GM21447 (cell line): Measurements from ENCODE around the gene MTG1.

Source experiments
- ATAC-seq: cut with Tn5 transposase; IDR thresholded peaks from one replicate; pipeline ENCODE4 v1.9.1; 2021; ENCODE audit not compliant: unreplicated experiment

The MTG1 gene

GRCh38 chr10:133394064-133394663 is at the start of gene MTG1:
MTG1 (plus strand) TSS chr10:133394157; CDS start chr10:133394221, 64 bp downstream.
- peak; percentile 46 for ATAC-seq

GRCh38 chr10:133344236-133344635 is 49.7 kb upstream of the MTG1 start:
- no peak for ATAC-seq

- ATAC-seq, result no peak
Observed at GRCh38 chr10:133346413-133346812, 47.5 kb upstream of the MTG1 start.

- ATAC-seq, result no peak
Observed at GRCh38 chr10:133347710-133348517, 46.0 kb upstream of the MTG1 start.

- no peak for ATAC-seq
Observed at GRCh38 chr10:133349160-133349568, 44.8 kb upstream of the MTG1 start.

GRCh38 chr10:133349577-133350011 is 44.4 kb upstream of the MTG1 start:
- no peak for ATAC-seq

- ATAC-seq, result no peak
Observed at GRCh38 chr10:133350283-133350949, 43.5 kb upstream of the MTG1 start.

GRCh38 chr10:133350950-133351329 is 43.0 kb upstream of the MTG1 start:
- ATAC-seq, result no peak

- ATAC-seq, result no peak
Observed at GRCh38 chr10:133351408-133352318, 42.3 kb upstream of the MTG1 start.

GRCh38 chr10:133353202-133353959 is 40.6 kb upstream of the MTG1 start:
- no peak for ATAC-seq

GRCh38 chr10:133353988-133354605 is 39.9 kb upstream of the MTG1 start:
- no peak for ATAC-seq

GRCh38 chr10:133354672-133355240 is 39.2 kb upstream of the MTG1 start:
- no peak for ATAC-seq

GRCh38 chr10:133355266-133355665 is 38.7 kb upstream of the MTG1 start:
- no peak for ATAC-seq

- ATAC-seq, result no peak
Observed at GRCh38 chr10:133355991-133356390, 38.0 kb upstream of the MTG1 start.

- ATAC-seq, result no peak
Observed at GRCh38 chr10:133356549-133357284, 37.2 kb upstream of the MTG1 start.

- ATAC-seq, result peak; percentile 62
Observed at GRCh38 chr10:133357285-133358161, 36.4 kb upstream of the MTG1 start, which contains the start of gene FUOM. FUOM (minus strand) TSS chr10:133358019; CDS start chr10:133358007, 12 bp downstream.

GRCh38 chr10:133358162-133358924 is 35.6 kb upstream of the MTG1 start:
- ATAC-seq, result no peak
